HEK293 (cell line): Measurements from ENCODE around the gene CLDN6.

ENCODE experiments used
- ELK4 ChIP-seq: IDR thresholded peaks from 2 replicates; pipeline ENCODE4 v1.6.1; 2011; ENCODE audit warnings: mild to moderate bottlenecking, low read depth, low read length, borderline replicate concordance
- KLF17 ChIP-seq: fragments of 450-650 bp; formaldehyde crosslinking; IDR thresholded peaks from 2 replicates; pipeline ENCODE4 v1.5.1; 2016; ENCODE audit warnings: missing biosample characterization, missing genetic modification characterization
- TCF7L2 ChIP-seq: IDR thresholded peaks from 2 replicates; pipeline ENCODE4 v1.6.1; 2011; ENCODE audit warnings: low read depth, mild to moderate bottlenecking, inconsistent platforms, low read length, moderate library complexity, borderline replicate concordance
- ZNF23 ChIP-seq: fragments of 450-650 bp; formaldehyde crosslinking; IDR thresholded peaks from 2 replicates; pipeline ENCODE4 v1.5.1; 2016; ENCODE audit warnings: missing biosample characterization, missing genetic modification characterization, borderline replicate concordance
- ZNF311 ChIP-seq: fragments of 450-650 bp; formaldehyde crosslinking; IDR thresholded peaks from 2 replicates; pipeline ENCODE4 v1.5.1; 2017; ENCODE audit warnings: missing biosample characterization, missing genetic modification characterization, borderline replicate concordance
- ZNF830 ChIP-seq: fragments of 450-650 bp; IDR thresholded peaks from 2 replicates; pipeline ENCODE4 v1.5.0; 2018; ENCODE audit warnings: missing biosample characterization, missing genetic modification characterization, low read depth, mild to moderate bottlenecking, moderate library complexity
- ZNF837 ChIP-seq: fragments of 450-650 bp; formaldehyde crosslinking; IDR thresholded peaks from 2 replicates; pipeline ENCODE4 v1.5.1; 2016; ENCODE audit warnings: missing biosample characterization, missing genetic modification characterization
- TF ChIP-seq, protein P1 (sequence below): fragments of 450-650 bp; formaldehyde crosslinking; IDR thresholded peaks from 2 replicates; pipeline ENCODE4 v1.5.1; 2016; ENCODE audit warnings: missing biosample characterization, missing genetic modification characterization

- TF ChIP-seq KLF17 (tag by site-specific recombination) (no peak), ZNF837 (tag by site-specific recombination) (no peak), TCF7L2 (no peak), ZNF23 (tag by site-specific recombination) (no peak), ELK4 (no peak), ZNF311 (tag by site-specific recombination) (no peak), ZNF830 (tag by site-specific recombination) (no peak)
- TF ChIP-seq, protein P1, sequence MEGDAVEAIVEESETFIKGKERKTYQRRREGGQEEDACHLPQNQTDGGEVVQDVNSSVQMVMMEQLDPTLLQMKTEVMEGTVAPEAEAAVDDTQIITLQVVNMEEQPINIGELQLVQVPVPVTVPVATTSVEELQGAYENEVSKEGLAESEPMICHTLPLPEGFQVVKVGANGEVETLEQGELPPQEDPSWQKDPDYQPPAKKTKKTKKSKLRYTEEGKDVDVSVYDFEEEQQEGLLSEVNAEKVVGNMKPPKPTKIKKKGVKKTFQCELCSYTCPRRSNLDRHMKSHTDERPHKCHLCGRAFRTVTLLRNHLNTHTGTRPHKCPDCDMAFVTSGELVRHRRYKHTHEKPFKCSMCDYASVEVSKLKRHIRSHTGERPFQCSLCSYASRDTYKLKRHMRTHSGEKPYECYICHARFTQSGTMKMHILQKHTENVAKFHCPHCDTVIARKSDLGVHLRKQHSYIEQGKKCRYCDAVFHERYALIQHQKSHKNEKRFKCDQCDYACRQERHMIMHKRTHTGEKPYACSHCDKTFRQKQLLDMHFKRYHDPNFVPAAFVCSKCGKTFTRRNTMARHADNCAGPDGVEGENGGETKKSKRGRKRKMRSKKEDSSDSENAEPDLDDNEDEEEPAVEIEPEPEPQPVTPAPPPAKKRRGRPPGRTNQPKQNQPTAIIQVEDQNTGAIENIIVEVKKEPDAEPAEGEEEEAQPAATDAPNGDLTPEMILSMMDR (tag by site-specific recombination), result no peak
Observed at GRCh38 chr16:3022684-3023414, 4.9 kb upstream of the CLDN6 start.
